CD4-positive, alpha-beta T cell (primary cell): ENCODE measurements around the gene ZNF385B. TPM values are rescaled to one million over a fixed set of nuclear protein-coding genes. Genes with fewer than 3 reads are reported as not detected.
"Not testable (repeated sequence)": the region's sequence is repeated elsewhere in the genome, so short reads cannot be mapped to it uniquely, and the experiment has no call there.

Experiments used
- ATAC-seq: fragments of 200-7000 bp; cut with Tn5 transposase; one replicate; pipeline ENCODE4 v1.10.0; 2022; ENCODE audit warnings: mild to moderate bottlenecking; ENCODE audit not compliant: poor library complexity
- CTCF ChIA-PET: fragments of 350-600 bp; sonication (Branson Sonifier 250); formaldehyde crosslinking; loops from one replicate; lab custom pipeline; 2021; ENCODE audit warnings: antibody characterized with exemption, inconsistent platforms; lab: Charles Lee
- POLR2A ChIA-PET: fragments of 350-600 bp; sonication (Branson Sonifier 250); formaldehyde crosslinking; loops from one replicate; lab custom pipeline; 2021; ENCODE audit warnings: antibody characterized with exemption, inconsistent platforms; lab: Charles Lee
- DNase-seq, 14 experiments: peaks; one replicate each; pipeline ENCODE4 v3.0.0-alpha.2; 2013 to 2020; ENCODE audit warnings: mixed read lengths in 2 of 14
- H3K27ac ChIP-seq, 2 donors: one replicate each; pipeline versions ENCODE4 v1.5.1 to v1.7.0; 2013; ENCODE audit warnings: low read length in 2 of 2, low read depth in 1 of 2, mild to moderate bottlenecking in 1 of 2
- H3K27me3 ChIP-seq, 2 experiments: 1 replicate in 1 of 2; 2 replicates in 1 of 2; pipeline versions ENCODE4 v1.6.1 to v1.7.0; 2013; ENCODE audit warnings: low read length in 2 of 2, control low read depth in 1 of 2, mild to moderate bottlenecking in 1 of 2, moderate library complexity in 1 of 2; ENCODE audit not compliant: insufficient read depth in 2 of 2, control insufficient read depth in 1 of 2
- H3K36me3 ChIP-seq: one replicate; pipeline ENCODE4 v1.6.1; 2013; ENCODE audit warnings: low read length, control low read depth; ENCODE audit not compliant: insufficient read depth
- H3K4me1 ChIP-seq: one replicate; pipeline ENCODE4 v1.6.1; 2013; ENCODE audit warnings: low read length, control low read depth; ENCODE audit not compliant: insufficient read depth
- H3K4me3 ChIP-seq: one replicate; pipeline ENCODE4 v1.5.1; 2013; ENCODE audit warnings: mild to moderate bottlenecking, low read length, moderate library complexity
- H3K9me3 ChIP-seq, 2 experiments: 1 replicate in 1 of 2; 2 replicates in 1 of 2; pipeline versions ENCODE4 v1.6.1 to v1.7.0; 2013; ENCODE audit warnings: low read length in 2 of 2, mild to moderate bottlenecking in 2 of 2, control low read depth in 1 of 2, moderate library complexity in 1 of 2; ENCODE audit not compliant: control insufficient read depth in 1 of 2, insufficient read depth in 1 of 2
- H3K27ac Mint-ChIP-seq: one replicate; pipeline ENCODE4 v1.8.0; 2020; ENCODE audit warnings: mixed read lengths
- H3K27me3 Mint-ChIP-seq: one replicate; pipeline ENCODE4 v1.8.0; 2021; ENCODE audit warnings: mixed read lengths
- H3K36me3 Mint-ChIP-seq: one replicate; pipeline ENCODE4 v1.8.0; 2021; ENCODE audit warnings: low read depth, mixed read lengths
- H3K4me1 Mint-ChIP-seq: one replicate; pipeline ENCODE4 v1.8.0; 2021; ENCODE audit warnings: low read depth, mixed read lengths
- H3K4me3 Mint-ChIP-seq: one replicate; pipeline ENCODE4 v1.8.0; 2020; ENCODE audit warnings: mild to moderate bottlenecking, mixed read lengths
- H3K9me3 Mint-ChIP-seq: one replicate; pipeline ENCODE4 v1.8.0; 2020; ENCODE audit warnings: mixed read lengths
- intact Hi-C, 2 experiments: fragments of 100-400 bp; cut with DNase I in 1 of 2; cut with micrococcal nuclease in 1 of 2; formaldehyde crosslinking; loops; one replicate each; pipeline versions ENCODE4 v1.15.1 to v1.9.0; 2023 to 2025; cut with DNase I, micrococcal nuclease
- total RNA-seq, 174 experiments: library from RNA in 2 of 174; stranded (reverse) in 2 of 174; gene quantifications; one replicate each; pipeline ENCODE4 v1.2.3 and lab custom pipeline; 2021 to 2026
- TF ChIP-seq, protein P1 (sequence below): fragments of 200-600 bp; IDR thresholded peaks from one replicate; pipeline ENCODE4 v1.8.0; 2022; ENCODE audit warnings: antibody characterized with exemption, mild to moderate bottlenecking

ZNF385B gene
- total RNA-seq, 2 experiments from 2014 or later: not detected

DNA sequence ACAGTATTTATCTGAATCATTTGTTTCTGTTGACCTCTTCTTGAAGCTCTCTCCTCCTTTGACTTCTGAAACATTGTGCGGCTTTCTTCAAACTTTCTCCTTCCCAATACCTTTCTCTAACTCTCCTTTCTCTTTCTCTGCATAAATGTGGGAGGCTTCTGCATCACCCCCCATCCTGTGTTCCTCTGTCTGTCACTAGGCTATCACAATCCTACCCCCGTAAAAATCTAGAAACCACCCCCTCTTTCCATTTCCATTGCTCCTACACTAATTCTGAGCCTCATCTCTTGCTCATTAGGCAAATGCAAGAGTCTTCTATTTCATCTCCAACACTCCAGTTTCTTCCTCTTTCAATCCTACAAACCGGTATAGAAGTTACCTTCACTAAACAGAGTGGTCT, 32.2 kb upstream of the ZNF385B start:
- ChIA-PET POLR2A (no interaction called here), CTCF (no interaction called here)
- Histone ChIP-seq H3K4me1 (no peaks in the 10 kb centered on the region), H3K4me3 (no peak overlapping the region), H3K27me3 (no peaks in the 10 kb centered on the region), H3K36me3 (no peaks in the 10 kb centered on the region), H3K27ac (no peak overlapping the region), H3K9me3 (peaks cover 0 to 5% of the 10 kb centered on the region in 2 experiments)
- intact Hi-C loops: no loop called here
- TF ChIP-seq, protein P1, sequence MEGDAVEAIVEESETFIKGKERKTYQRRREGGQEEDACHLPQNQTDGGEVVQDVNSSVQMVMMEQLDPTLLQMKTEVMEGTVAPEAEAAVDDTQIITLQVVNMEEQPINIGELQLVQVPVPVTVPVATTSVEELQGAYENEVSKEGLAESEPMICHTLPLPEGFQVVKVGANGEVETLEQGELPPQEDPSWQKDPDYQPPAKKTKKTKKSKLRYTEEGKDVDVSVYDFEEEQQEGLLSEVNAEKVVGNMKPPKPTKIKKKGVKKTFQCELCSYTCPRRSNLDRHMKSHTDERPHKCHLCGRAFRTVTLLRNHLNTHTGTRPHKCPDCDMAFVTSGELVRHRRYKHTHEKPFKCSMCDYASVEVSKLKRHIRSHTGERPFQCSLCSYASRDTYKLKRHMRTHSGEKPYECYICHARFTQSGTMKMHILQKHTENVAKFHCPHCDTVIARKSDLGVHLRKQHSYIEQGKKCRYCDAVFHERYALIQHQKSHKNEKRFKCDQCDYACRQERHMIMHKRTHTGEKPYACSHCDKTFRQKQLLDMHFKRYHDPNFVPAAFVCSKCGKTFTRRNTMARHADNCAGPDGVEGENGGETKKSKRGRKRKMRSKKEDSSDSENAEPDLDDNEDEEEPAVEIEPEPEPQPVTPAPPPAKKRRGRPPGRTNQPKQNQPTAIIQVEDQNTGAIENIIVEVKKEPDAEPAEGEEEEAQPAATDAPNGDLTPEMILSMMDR: no peak
- Mint-ChIP-seq H3K27ac (no peak overlapping the region), H3K36me3 (no peaks in the 10 kb centered on the region), H3K4me1 (no peaks in the 10 kb centered on the region), H3K4me3 (no peak overlapping the region), H3K9me3 (no peaks in the 10 kb centered on the region), H3K27me3 (peaks cover 5% of the 10 kb centered on the region)
- ATAC-seq (no peak), DNase-seq (no peak)

DNA sequence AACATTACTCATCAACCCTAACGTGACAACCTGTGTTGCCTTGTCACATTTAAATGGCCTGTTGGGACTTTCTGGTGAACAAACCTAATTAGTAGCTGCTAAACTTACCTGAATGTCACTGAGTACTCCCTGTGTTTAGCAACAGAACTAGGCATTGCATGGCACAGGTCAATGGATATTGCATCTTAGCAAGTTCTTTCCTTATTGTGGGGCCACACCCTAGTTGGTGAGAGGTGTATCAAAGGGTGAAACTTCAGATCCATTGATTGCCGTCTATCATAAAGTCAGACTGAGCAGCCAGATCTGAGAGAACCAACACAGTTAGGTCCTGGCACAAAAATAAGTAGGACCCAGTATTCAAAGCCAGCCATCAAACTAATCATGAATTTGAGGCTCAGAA, 29.8 kb upstream of the ZNF385B start:
- CTCF ChIA-PET: no interaction called here
- POLR2A ChIA-PET: interaction anchor here (0.6 kb wide), 1 partner anchor 1732 kb away, joined by 3 read pairs; no protein-coding TSS in a partner anchor
- DNase-seq: no peak
- H3K36me3 Mint-ChIP-seq: no peaks in the 10 kb centered on the region
- Histone ChIP-seq H3K27ac (no peak overlapping the region), H3K4me1 (no peaks in the 10 kb centered on the region), H3K27me3 (no peaks in the 10 kb centered on the region), H3K36me3 (no peaks in the 10 kb centered on the region), H3K9me3 (peaks cover 0 to 5% of the 10 kb centered on the region in 2 experiments), H3K4me3 (no peak overlapping the region)
- no peaks in the 10 kb centered on the region for H3K4me1 Mint-ChIP-seq
- H3K27ac Mint-ChIP-seq: no peak overlapping the region
- H3K9me3 Mint-ChIP-seq: no peaks in the 10 kb centered on the region
- TF ChIP-seq, protein P1: no peak
- intact Hi-C loops: no loop called here
- peaks cover 5% of the 10 kb centered on the region for H3K27me3 Mint-ChIP-seq
- no peak for ATAC-seq
- H3K4me3 Mint-ChIP-seq: no peak overlapping the region

DNA sequence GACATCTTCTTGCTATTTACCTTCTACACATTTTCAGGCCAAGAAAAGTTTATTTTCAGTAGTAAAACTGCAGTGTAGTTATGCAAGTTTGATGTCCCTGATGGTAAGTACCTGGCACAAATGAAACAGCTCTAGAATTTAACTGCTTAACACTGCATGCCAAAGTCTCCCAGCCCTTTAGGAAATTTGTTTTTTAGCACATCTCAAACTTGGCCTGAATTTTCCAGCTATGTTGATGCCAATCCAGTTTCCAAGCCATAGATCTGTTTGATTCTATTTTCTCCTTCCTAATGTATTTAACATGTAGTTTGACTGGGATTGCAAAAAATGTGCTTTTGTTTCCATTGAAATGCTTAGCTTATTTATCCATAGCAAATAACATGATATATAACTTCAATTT, 29.3 kb upstream of the ZNF385B start:
- no peaks in the 10 kb centered on the region for H3K4me1 Mint-ChIP-seq
- no peaks in the 10 kb centered on the region for H3K9me3 Mint-ChIP-seq
- Histone ChIP-seq H3K4me1 (no peaks in the 10 kb centered on the region), H3K27me3 (no peaks in the 10 kb centered on the region), H3K36me3 (no peaks in the 10 kb centered on the region), H3K9me3 (peaks cover 0 to 5% of the 10 kb centered on the region in 2 experiments), H3K4me3 (no peak overlapping the region), H3K27ac (no peak overlapping the region)
- H3K4me3 Mint-ChIP-seq: no peak overlapping the region
- H3K27me3 Mint-ChIP-seq: peaks cover 5% of the 10 kb centered on the region
- ATAC-seq: no peak
- CTCF ChIA-PET: no interaction called here
- intact Hi-C loops: no loop called here
- H3K36me3 Mint-ChIP-seq: no peaks in the 10 kb centered on the region
- TF ChIP-seq, protein P1: no peak
- no peak for DNase-seq
- no peak overlapping the region for H3K27ac Mint-ChIP-seq
- POLR2A ChIA-PET: no interaction called here

DNA sequence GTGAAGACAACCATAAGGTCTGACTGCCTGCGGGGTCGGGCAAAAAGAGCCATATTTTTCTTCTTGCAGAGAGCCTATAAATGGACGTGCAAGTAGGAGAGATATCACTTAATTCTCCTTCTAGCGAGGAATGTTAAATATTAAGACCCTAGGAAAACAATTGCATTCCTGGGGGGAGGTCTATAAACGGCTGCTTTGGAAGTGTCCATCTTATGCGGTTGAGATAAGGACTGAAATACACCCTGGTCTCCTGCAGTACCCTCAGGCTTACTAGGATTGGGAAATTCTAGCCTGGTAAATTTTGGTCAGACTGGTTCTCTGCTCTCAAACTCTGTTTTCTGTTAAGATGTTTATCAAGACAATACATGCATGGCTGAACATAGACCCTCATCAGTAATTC, 27.2 kb upstream of the ZNF385B start:
- H3K36me3 ChIP-seq, CTCF ChIA-PET, H3K27me3 ChIP-seq, H3K36me3 Mint-ChIP-seq, POLR2A ChIA-PET, H3K27ac Mint-ChIP-seq, H3K4me1 ChIP-seq, H3K4me3 ChIP-seq, H3K9me3 ChIP-seq, H3K4me3 Mint-ChIP-seq, H3K9me3 Mint-ChIP-seq, H3K27me3 Mint-ChIP-seq, ATAC-seq, H3K4me1 Mint-ChIP-seq, H3K27ac ChIP-seq, DNase-seq, intact Hi-C loops: not testable (repeated sequence)
